Small intestine (tissue), 7 donors: ENCODE results near the gene UCK1. TPM values are rescaled to one million over a fixed set of nuclear protein-coding genes. Genes with fewer than 3 reads are reported as not detected.
A peak's percentile ranks its signal among the peaks of the same experiment; 100 is the strongest.
"Not testable (repeated sequence)": the region's sequence is repeated elsewhere in the genome, so short reads cannot be mapped to it uniquely, and the experiment has no call there.

Source experiments
- DNase-seq, 2 donors: peaks; one replicate each; pipeline versions ENCODE4 v3.0.0 to v3.0.0-alpha.2; 2013
- FAIRE-seq: peaks from 2 replicates; lab custom pipeline; 2012; peaks lifted over from hg19 to GRCh38; lab: Jason Lieb, UNC
- H3K27ac ChIP-seq, 3 donors: one replicate each; pipeline ENCODE4 v1.5.1; 2013; ENCODE audit warnings: low read length in 2 of 3, mild to moderate bottlenecking in 2 of 3, control low read depth in 1 of 3, inconsistent platforms in 1 of 3, low read depth in 1 of 3, moderate library complexity in 1 of 3
- H3K27me3 ChIP-seq, 3 donors: one replicate each; pipeline ENCODE4 v1.6.1; 2013; ENCODE audit warnings: low read length in 3 of 3, inconsistent platforms in 1 of 3; ENCODE audit not compliant: control insufficient read depth in 3 of 3, insufficient read depth in 3 of 3
- H3K36me3 ChIP-seq, 3 donors: one replicate each; pipeline ENCODE4 v1.6.1; 2013; ENCODE audit warnings: low read length in 3 of 3, inconsistent platforms in 1 of 3, low read depth in 1 of 3, mild to moderate bottlenecking in 1 of 3, moderate library complexity in 1 of 3; ENCODE audit not compliant: control insufficient read depth in 3 of 3, insufficient read depth in 2 of 3
- H3K4me1 ChIP-seq, 3 donors: one replicate each; pipeline ENCODE4 v1.6.1; 2013; ENCODE audit warnings: low read length in 2 of 3, inconsistent platforms in 1 of 3, low read depth in 1 of 3, mild to moderate bottlenecking in 1 of 3, moderate library complexity in 1 of 3; ENCODE audit not compliant: control insufficient read depth in 3 of 3, insufficient read depth in 2 of 3
- H3K4me3 ChIP-seq, 3 donors: one replicate each; pipeline ENCODE4 v1.5.1; 2013; ENCODE audit warnings: low read length in 3 of 3, control low read depth in 1 of 3, inconsistent platforms in 1 of 3, low read depth in 1 of 3, mild to moderate bottlenecking in 1 of 3, moderate library complexity in 1 of 3
- H3K9me3 ChIP-seq, 2 donors: one replicate each; pipeline ENCODE4 v1.6.1; 2013; ENCODE audit warnings: low read depth in 1 of 2, low read length in 1 of 2; ENCODE audit not compliant: control insufficient read depth in 2 of 2, insufficient read depth in 1 of 2
- WGBS, 3 donors: extraction: QIAGEN DNeasy Blood & Tissue Kit; methylation state at CpG; one replicate each; pipeline ENCODE4 v1.1.7; 2013; 5-methylcytosine and 5-hydroxymethylcytosine counted together
- polyA plus RNA-seq, 4 donors: library from polyadenylated mRNA; stranded (reverse) in 3 of 4; unstranded in 1 of 4; fragments of 200-250 nt in 3 of 4; fragments of 120-200 nt in 1 of 4; gene quantifications; one replicate each; pipeline versions ENCODE4 v1.2.1 to v1.2.3, GENCODE V29; 2013
- donor health status: healthy with polysubstance abuse.
- donor health status: control.
- donor health status: control.
- donor health status: Bipolar disorder and iron deficiency.
- donor health status: healthy.

Gene UCK1
- polyA plus RNA-seq, 4 donors = 18.1 to 40.6 (median 27.7) TPM

- Histone ChIP-seq H3K4me3 (no peak overlapping the region), H3K27me3 (no peaks in the 10 kb centered on the region), H3K4me1 (no peaks in the 10 kb centered on the region), H3K27ac (no peak overlapping the region), H3K36me3 (peaks cover 5 to 97% (median 20%) of the 10 kb centered on the region in 3 donors), H3K9me3 (peaks cover 0 to 6% of the 10 kb centered on the region in 2 donors)
- 86 to 90% (median 86%) methylated on average over 13 to 15 of the region's 15 CpGs for WGBS, 3 donors
- FAIRE-seq = no peak
- DNase-seq = no peak
Observed at GRCh38 chr9:131516100-131516499, 15.0 kb downstream of the UCK1 start.

- peaks cover 5 to 98% (median 20%) of the 10 kb centered on the region in 3 donors for H3K36me3 ChIP-seq
- not testable (repeated sequence) for H3K27me3 ChIP-seq, H3K4me3 ChIP-seq, H3K4me1 ChIP-seq, DNase-seq, H3K9me3 ChIP-seq, H3K27ac ChIP-seq, FAIRE-seq
- 73 to 91% (median 86%) methylated on average over 10 to 12 of the region's 12 CpGs for WGBS, 3 donors
Observed at GRCh38 chr9:131515559-131516031, 15.5 kb downstream of the UCK1 start.

- no peak for FAIRE-seq
- no peak for DNase-seq
- H3K4me3 ChIP-seq = no peak overlapping the region
- H3K4me1 ChIP-seq = no peaks in the 10 kb centered on the region
- WGBS, 3 donors = 85 to 91% (median 85%) methylated on average over 15 of the region's 15 CpGs
- no peaks in the 10 kb centered on the region for H3K27me3 ChIP-seq
- H3K36me3 ChIP-seq = peaks cover 0 to 90% (median 13%) of the 10 kb centered on the region in 3 donors
- H3K27ac ChIP-seq = no peak overlapping the region
- H3K9me3 ChIP-seq = peaks cover 0 to 6% of the 10 kb centered on the region in 2 donors
Observed at GRCh38 chr9:131513177-131513576, 17.9 kb downstream of the UCK1 start.

GRCh38 chr9:131511880-131512279, 19.2 kb downstream of the UCK1 start:
- DNase-seq (no peak), FAIRE-seq (no peak)
- 97 to 98% (median 97%) methylated on average over 6 of the region's 6 CpGs for WGBS, 3 donors
- Histone ChIP-seq H3K9me3 (peaks cover 0 to 6% of the 10 kb centered on the region in 2 donors), H3K27ac (no peak overlapping the region), H3K36me3 (peaks cover 0 to 84% (median 13%) of the 10 kb centered on the region in 3 donors), H3K4me3 (no peak overlapping the region), H3K27me3 (no peaks in the 10 kb centered on the region), H3K4me1 (no peaks in the 10 kb centered on the region)

- Histone ChIP-seq H3K27ac (no peak overlapping the region), H3K9me3 (peaks cover 0 to 4% of the 10 kb centered on the region in 2 donors), H3K36me3 (peaks cover 0 to 79% (median 9%) of the 10 kb centered on the region in 3 donors), H3K4me3 (no peak overlapping the region), H3K27me3 (no peaks in the 10 kb centered on the region), H3K4me1 (no peaks in the 10 kb centered on the region)
- DNase-seq (no peak), FAIRE-seq (no peak)
- 57 to 70% (median 58%) methylated on average over 7 of the region's 7 CpGs for WGBS, 3 donors
Observed at GRCh38 chr9:131511416-131511815, 19.6 kb downstream of the UCK1 start.

- Histone ChIP-seq H3K4me3 (no peak overlapping the region), H3K27me3 (no peaks in the 10 kb centered on the region), H3K9me3 (no peaks in the 10 kb centered on the region), H3K36me3 (peaks cover 0 to 26% (median 1%) of the 10 kb centered on the region in 3 donors), H3K27ac (no peak overlapping the region), H3K4me1 (peaks cover 0 to 14% (median 9%) of the 10 kb centered on the region in 3 donors)
- DNase-seq = no peak
- no peak for FAIRE-seq
- WGBS, 3 donors = 89 to 91% (median 91%) methylated on average over 8 of the region's 8 CpGs
Observed at GRCh38 chr9:131505012-131505411, 26.1 kb downstream of the UCK1 start.

- H3K36me3 ChIP-seq = peaks cover 0 to 24% (median 3%) of the 10 kb centered on the region in 3 donors
- no peak overlapping the region for H3K27ac ChIP-seq
- H3K27me3 ChIP-seq = no peaks in the 10 kb centered on the region
- H3K4me1 ChIP-seq = peaks cover 0 to 14% (median 9%) of the 10 kb centered on the region in 3 donors
- no peaks in the 10 kb centered on the region for H3K9me3 ChIP-seq
- H3K4me3 ChIP-seq = peak overlapping the region; percentile 72 to 82 (median 81)
- no peak for FAIRE-seq
- peak; percentile 43 to 48 for DNase-seq
- 5 to 20% (median 9%) methylated on average over 30 to 32 of the region's 32 CpGs for WGBS, 3 donors
Observed at GRCh38 chr9:131503626-131504465, 27.2 kb downstream of the UCK1 start.

- Histone ChIP-seq H3K9me3 (no peaks in the 10 kb centered on the region), H3K27me3 (no peaks in the 10 kb centered on the region), H3K4me3 (peak within 1 kb of the TSS; percentile 72 to 82 (median 81)), H3K27ac (peak within 1 kb of the TSS in 2 of 3 donors; percentile 39 to 71), H3K36me3 (peaks cover under 1 to 31% (median 3%) of the 10 kb centered on the region in 3 donors), H3K4me1 (peaks cover 0 to 14% (median 9%) of the 10 kb centered on the region in 3 donors)
- WGBS, 3 donors = 0 to 1% (median 1%) methylated on average over 74 to 83 of the region's 83 CpGs
- FAIRE-seq (no peak), DNase-seq (peak; percentile 93)
Observed at GRCh38 chr9:131502781-131503625, 28.1 kb downstream of the UCK1 start, which contains the start of gene POMT1. Gene POMT1, plus strand, starts transcription at chr9:131502918. Its CDS starts 1,301 bp downstream, at chr9:131504219.
